HCT116 (cell line): ENCODE measurements around the gene HAPLN3.

Experiments
- ATF3 ChIP-seq: IDR thresholded peaks from 2 replicates; pipeline ENCODE4 v1.6.1; 2012
- CTCF ChIP-seq, 3 experiments: fragments of 200-600 bp in 1 of 3; sonication (generic) in 1 of 3; IDR thresholded peaks in 2 of 3; conservative IDR thresholded peaks in 1 of 3; 2 replicates each; pipeline ENCODE4 v1.5.1; 2012 to 2017; ENCODE audit warnings: low read depth in 2 of 3, low read length in 2 of 3, antibody characterized with exemption in 1 of 3, borderline replicate concordance in 1 of 3, control low read depth in 1 of 3, mild to moderate bottlenecking in 1 of 3, mixed read lengths in 1 of 3, mixed run types in 1 of 3, moderate library complexity in 1 of 3; ENCODE audit not compliant: insufficient read depth in 1 of 3
- EZH2 ChIP-seq: fragments of 200-600 bp; sonication (generic); IDR thresholded peaks from 2 replicates; pipeline ENCODE4 v1.6.1; 2017; ENCODE audit warnings: antibody characterized with exemption, mixed run types
- POLR2A ChIP-seq: IDR thresholded peaks from 2 replicates; pipeline ENCODE4 v1.7.0; 2011; ENCODE audit warnings: borderline replicate concordance; ENCODE audit not compliant: insufficient read depth, insufficient read length; ENCODE audit errors: extremely low read depth
- POLR2AphosphoS5 ChIP-seq: IDR thresholded peaks from 2 replicates; pipeline ENCODE4 v1.6.1; 2011; ENCODE audit warnings: mild to moderate bottlenecking, low read depth, low read length, moderate library complexity
- RAD21 ChIP-seq: IDR thresholded peaks from 2 replicates; pipeline ENCODE4 v1.6.1; 2012; ENCODE audit warnings: low read depth, mild to moderate bottlenecking
- SIN3A ChIP-seq: IDR thresholded peaks from 2 replicates; pipeline ENCODE4 v1.6.1; 2012; ENCODE audit warnings: low read depth

GRCh38 chr15:88911766-88912118 is 16.4 kb upstream of the HAPLN3 start:
- peak in 1 of 3 experiments; percentile 13; a peak in 2 of 6 replicates for TF ChIP-seq CTCF (IDR thresholded peaks at IDR 0.05 in 2 of 3, conservative IDR thresholded peaks at IDR 0.05 in 1 of 3; ENCODE audit: borderline replicate concordance in 1 of 3, insufficient read depth in 1 of 3, low read depth in 2 of 3, low read length in 2 of 3)
- no peak for TF ChIP-seq RAD21
- no peak for TF ChIP-seq ATF3
- no peak for TF ChIP-seq POLR2A
- TF ChIP-seq POLR2AphosphoS5, result peak; percentile 68
- peak; percentile 57; the same call in 1 of the 2 replicates for TF ChIP-seq SIN3A
- TF ChIP-seq EZH2, result no peak
